ENCODE results near the gene B4GALNT4. TPM values are rescaled to one million over a fixed set of nuclear protein-coding genes. Genes with fewer than 3 reads are reported as not detected.
"Not testable (repeated sequence)": the region's sequence is repeated elsewhere in the genome, so short reads cannot be mapped to it uniquely, and the experiment has no call there.

B4GALNT4 gene
- total RNA-seq, 2 experiments from 2014 or later: 4.2 to 6.0 TPM

GRCh38 chr11:327581-327923 is 41.7 kb upstream of the B4GALNT4 start:
- CTCF ChIA-PET: no interaction called here
- H3K4me3 ChIP-seq (ENCODE audit: low read length): no peak overlapping the region
- intact Hi-C loops (cut with DNase I, micrococcal nuclease): no loop called here

GRCh38 chr11:328012-328411 is 41.3 kb upstream of the B4GALNT4 start:
- H3K27ac Mint-ChIP-seq: no peak overlapping the region
- Histone ChIP-seq H3K4me3 (ENCODE audit: low read length) (no peak overlapping the region), H3K4me1 (ENCODE audit: insufficient read depth, low read length) (peaks cover 78% of the 10 kb centered on the region), H3K9me3 (ENCODE audit: control insufficient read depth in 1 of 2, insufficient read depth in 1 of 2, low read length in 2 of 2) (no peaks in the 10 kb centered on the region), H3K27ac (ENCODE audit: low read depth in 1 of 2, low read length in 2 of 2) (peak overlapping the region in 1 of 2 donors; percentile 89), H3K27me3 (ENCODE audit: control insufficient read depth in 1 of 2, insufficient read depth in 2 of 2, low read length in 2 of 2) (no peaks in the 10 kb centered on the region), H3K36me3 (ENCODE audit: insufficient read depth, low read length) (no peaks in the 10 kb centered on the region)
- intact Hi-C loops (cut with DNase I, micrococcal nuclease): no loop called here
- ATAC-seq (ENCODE audit: poor library complexity) (no peak), DNase-seq (no peak)
- no peaks in the 10 kb centered on the region for H3K27me3 Mint-ChIP-seq
- no peak overlapping the region for H3K4me3 Mint-ChIP-seq
- ChIA-PET POLR2A (interaction anchor here (1.3 to 3.2 kb wide), 4 partner anchors 10 to 27 kb away, joined by 8 to 15 read pairs (median 12); no protein-coding TSS in a partner anchor), CTCF (no interaction called here)
- H3K4me1 Mint-ChIP-seq (ENCODE audit: low read depth): peaks cover 70% of the 10 kb centered on the region
- no peaks in the 10 kb centered on the region for H3K36me3 Mint-ChIP-seq (ENCODE audit: low read depth)
- no peaks in the 10 kb centered on the region for H3K9me3 Mint-ChIP-seq
- TF ChIP-seq CTCF (IDR thresholded peaks at IDR 0.05): no peak

More at GRCh38 chr11:327581-327923, 41.7 kb upstream of the B4GALNT4 start:
- no peaks in the 10 kb centered on the region for H3K36me3 Mint-ChIP-seq (ENCODE audit: low read depth)
- DNase-seq (no peak), ATAC-seq (ENCODE audit: poor library complexity) (no peak)
- peak overlapping the region; percentile 59 for H3K4me3 Mint-ChIP-seq
- Histone ChIP-seq H3K27ac (ENCODE audit: low read depth in 1 of 2, low read length in 2 of 2) (peak overlapping the region; percentile 71 to 89), H3K9me3 (ENCODE audit: control insufficient read depth in 1 of 2, insufficient read depth in 1 of 2, low read length in 2 of 2) (no peaks in the 10 kb centered on the region), H3K27me3 (ENCODE audit: control insufficient read depth in 1 of 2, insufficient read depth in 2 of 2, low read length in 2 of 2) (no peaks in the 10 kb centered on the region), H3K36me3 (ENCODE audit: insufficient read depth, low read length) (no peaks in the 10 kb centered on the region), H3K4me1 (ENCODE audit: insufficient read depth, low read length) (peaks cover 74% of the 10 kb centered on the region)
- peaks cover 67% of the 10 kb centered on the region for H3K4me1 Mint-ChIP-seq (ENCODE audit: low read depth)
- no peaks in the 10 kb centered on the region for H3K9me3 Mint-ChIP-seq
- peak overlapping the region; percentile 83 for H3K27ac Mint-ChIP-seq
- TF ChIP-seq CTCF (IDR thresholded peaks at IDR 0.05): no peak
- no peaks in the 10 kb centered on the region for H3K27me3 Mint-ChIP-seq
- POLR2A ChIA-PET: interaction anchor here (1.0 to 3.2 kb wide), 5 partner anchors 10 to 179 kb away, joined by 3 to 14 read pairs (median 8); no protein-coding TSS in a partner anchor

GRCh38 chr11:328516-329100 is 40.7 kb upstream of the B4GALNT4 start:
- H3K27ac ChIP-seq (ENCODE audit: low read depth in 1 of 2, low read length in 2 of 2); DNase-seq: not testable (repeated sequence)
- H3K4me1 ChIP-seq (ENCODE audit: insufficient read depth, low read length): peaks cover 77% of the 10 kb centered on the region

More at GRCh38 chr11:328516-329100, 40.7 kb upstream of the B4GALNT4 start:
- ATAC-seq (ENCODE audit: poor library complexity); H3K4me3 ChIP-seq (ENCODE audit: low read length); H3K9me3 Mint-ChIP-seq; H3K27me3 Mint-ChIP-seq; H3K36me3 Mint-ChIP-seq (ENCODE audit: low read depth); H3K27me3 ChIP-seq (ENCODE audit: control insufficient read depth in 1 of 2, insufficient read depth in 2 of 2, low read length in 2 of 2); H3K4me3 Mint-ChIP-seq; intact Hi-C loops (cut with DNase I, micrococcal nuclease); H3K9me3 ChIP-seq (ENCODE audit: control insufficient read depth in 1 of 2, insufficient read depth in 1 of 2, low read length in 2 of 2); H3K36me3 ChIP-seq (ENCODE audit: insufficient read depth, low read length): not testable (repeated sequence)
- ChIA-PET POLR2A (interaction anchor here (2.8 to 3.2 kb wide), 2 partner anchors 16 to 27 kb away, joined by 14 to 15 read pairs; no protein-coding TSS in a partner anchor), CTCF (interaction anchor here (0.7 to 0.8 kb wide), 2 partner anchors 83 to 96 kb away, joined by 3 to 4 read pairs; no protein-coding TSS in a partner anchor)
- H3K4me1 Mint-ChIP-seq (ENCODE audit: low read depth): peaks cover 76% of the 10 kb centered on the region
- H3K27ac Mint-ChIP-seq: peak overlapping the region; percentile 32

All from CD4-positive, alpha-beta T cell (primary cell).